Fibroblast of lung (primary cell): ENCODE measurements around the gene DEGS2. TPM values are rescaled to one million over a fixed set of nuclear protein-coding genes. Genes with fewer than 3 reads are reported as not detected.

Experiments
- DNase-seq, 2 donors: peaks; one replicate each; pipeline versions ENCODE4 v3.0.0 to v3.0.0-alpha.2; 2010; ENCODE audit warnings: low read depth in 2 of 2
- H2AFZ ChIP-seq: 2 replicates; pipeline ENCODE4 v1.5.1; 2012; ENCODE audit warnings: low read length, control low read depth, inconsistent platforms
- H3K27ac ChIP-seq: 2 replicates; pipeline ENCODE4 v1.5.1; 2011; ENCODE audit warnings: low read length, control low read depth; ENCODE audit not compliant: insufficient read depth
- H3K27me3 ChIP-seq: 2 replicates; pipeline ENCODE4 v1.5.1; 2011; ENCODE audit warnings: mild to moderate bottlenecking, low read length; ENCODE audit not compliant: control insufficient read depth, insufficient read depth
- H3K36me3 ChIP-seq: 2 replicates; pipeline ENCODE4 v1.5.1; 2011; ENCODE audit warnings: low read length; ENCODE audit not compliant: control insufficient read depth, insufficient read depth
- H3K4me1 ChIP-seq: 2 replicates; pipeline ENCODE4 v1.5.1; 2011; ENCODE audit warnings: low read length; ENCODE audit not compliant: control insufficient read depth, insufficient read depth; ENCODE audit errors: extremely low read depth
- H3K4me2 ChIP-seq: 2 replicates; pipeline ENCODE4 v1.5.1; 2011; ENCODE audit warnings: low read length, control low read depth; ENCODE audit not compliant: insufficient read depth; ENCODE audit errors: extremely low read depth
- H3K4me3 ChIP-seq, 4 experiments: fragments of 200-600 bp in 1 of 4; sonication (generic) in 1 of 4; replicated peaks in 1 of 4; 2 replicates each; pipeline ENCODE4 v1.5.1; 2011 to 2016; ENCODE audit warnings: low read length in 4 of 4, low read depth in 3 of 4, mild to moderate bottlenecking in 3 of 4, control low read depth in 2 of 4, inconsistent platforms in 1 of 4, mixed read lengths in 1 of 4; ENCODE audit not compliant: insufficient read depth in 1 of 4; ENCODE audit errors: control extremely low read depth in 1 of 4
- H3K79me2 ChIP-seq: 2 replicates; pipeline ENCODE4 v1.5.1; 2012; ENCODE audit warnings: mild to moderate bottlenecking, low read length, inconsistent platforms; ENCODE audit not compliant: control insufficient read depth, insufficient read depth
- H3K9ac ChIP-seq: 2 replicates; pipeline ENCODE4 v1.5.1; 2011; ENCODE audit warnings: mild to moderate bottlenecking, low read length, control low read depth; ENCODE audit not compliant: insufficient read depth
- H3K9me3 ChIP-seq: 2 replicates; pipeline ENCODE4 v1.5.1; 2012; ENCODE audit warnings: low read depth, low read length; ENCODE audit not compliant: control insufficient read depth, insufficient read depth
- H4K20me1 ChIP-seq: 2 replicates; pipeline ENCODE4 v1.5.1; 2011; ENCODE audit warnings: low read length; ENCODE audit not compliant: control insufficient read depth, insufficient read depth; ENCODE audit errors: extremely low read depth
- CTCF ChIP-seq, 2 donors: IDR thresholded peaks in 1 of 2; conservative IDR thresholded peaks in 1 of 2; 1 replicate in 1 of 2; 2 replicates in 1 of 2; pipeline ENCODE4 v1.5.1; 2011 to 2012; ENCODE audit warnings: low read length in 2 of 2, control low read depth in 1 of 2, inconsistent platforms in 1 of 2, low read depth in 1 of 2, mild to moderate bottlenecking in 1 of 2
- EZH2 ChIP-seq: IDR thresholded peaks from 2 replicates; pipeline ENCODE4 v1.5.1; 2012; ENCODE audit warnings: low read length, control low read depth, mild to moderate bottlenecking; ENCODE audit errors: missing control alignments
- polyA plus RNA-seq, 2 donors: library from polyadenylated mRNA; depleted of rRNA in 1 of 2; stranded (reverse) in 1 of 2; unstranded in 1 of 2; fragments of >200 nt; gene quantifications; 2 replicates each; pipeline ENCODE4 v1.2.1, GENCODE V29; 2011 to 2012; ENCODE audit warnings: missing spikeins in 1 of 2
- total RNA-seq: library from RNA; depleted of rRNA; stranded (reverse); fragments of >200 nt; gene quantifications from 2 replicates; pipeline ENCODE4 v1.2.1, GENCODE V29; 2014

Gene DEGS2
- total and polyA plus RNA-seq, 2 donors (not counting 1 experiment from before 2014, with no cell fraction given) = under 0.01 TPM; not detected in 1

DNA sequence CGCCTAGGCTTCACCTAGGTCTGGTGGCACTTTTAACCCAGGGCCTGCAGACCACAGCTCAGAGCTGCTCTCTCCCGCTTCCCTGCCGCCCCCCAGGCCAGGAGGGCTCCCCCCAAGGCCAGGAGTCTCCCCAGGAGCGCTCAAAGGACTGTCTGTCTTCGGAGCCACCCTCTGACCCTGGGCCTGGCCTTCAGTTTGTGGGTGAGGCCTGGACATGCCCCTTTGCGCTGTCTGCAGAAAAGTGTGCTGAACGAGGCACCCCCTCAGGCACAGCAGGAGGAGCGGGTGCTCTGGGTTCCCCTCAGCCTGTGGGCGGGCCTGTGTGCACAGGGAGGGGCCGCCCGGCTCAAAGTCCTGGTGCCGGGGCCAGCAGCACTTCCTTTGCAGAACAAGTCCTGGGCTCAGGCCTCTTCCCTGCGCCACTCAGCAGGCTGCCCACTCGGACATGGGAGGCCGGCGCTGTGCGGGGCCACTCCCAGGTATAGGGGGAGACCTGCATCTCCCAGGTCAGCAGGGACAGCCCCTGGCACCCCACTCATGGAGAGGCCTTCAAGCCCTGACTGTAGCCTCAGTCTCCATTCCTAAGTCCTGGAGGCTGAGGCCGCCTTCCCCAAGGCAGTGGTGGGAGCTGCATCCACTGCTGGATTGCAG lies 14.3 kb downstream of the DEGS2 start:
- H3K27me3 ChIP-seq = no peaks in the 10 kb centered on the region
- H3K4me2 ChIP-seq = no peak overlapping the region
- no peaks in the 10 kb centered on the region for H3K9me3 ChIP-seq
- H3K36me3 ChIP-seq = no peaks in the 10 kb centered on the region
- H3K9ac ChIP-seq = no peak overlapping the region
- no peaks in the 10 kb centered on the region for H3K79me2 ChIP-seq
- no peak overlapping the region for H2AFZ ChIP-seq
- no peak overlapping the region for H3K4me3 ChIP-seq
- no peaks in the 10 kb centered on the region for H3K4me1 ChIP-seq
- no peak for DNase-seq
- no peaks in the 10 kb centered on the region for H4K20me1 ChIP-seq
- TF ChIP-seq CTCF (conservative IDR thresholded peaks at IDR 0.05 in 1 of 2, IDR thresholded peaks at IDR 0.05 in 1 of 2; ENCODE audit: low read depth in 1 of 2, low read length in 2 of 2) = no peak
- no peak for TF ChIP-seq EZH2
- H3K27ac ChIP-seq = no peak overlapping the region

DNA sequence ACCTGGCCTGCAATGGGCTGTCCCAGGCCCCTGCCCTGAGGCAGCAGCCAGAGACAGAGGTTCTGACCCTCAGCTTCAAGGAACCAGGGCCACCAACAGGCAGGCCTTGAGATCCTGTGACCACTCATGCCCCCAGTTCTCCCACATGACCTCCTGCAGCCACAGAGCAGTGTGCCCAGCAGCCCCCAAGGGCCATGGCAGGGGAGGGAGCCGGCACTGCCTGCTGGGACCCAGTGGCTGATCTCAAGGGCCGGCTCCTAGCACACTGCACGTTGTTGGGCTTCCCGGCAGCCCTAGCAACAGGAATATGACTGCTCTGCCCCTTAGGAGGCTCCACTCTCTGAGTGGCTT lies 14.8 kb downstream of the DEGS2 start:
- no peaks in the 10 kb centered on the region for H3K27me3 ChIP-seq
- H3K36me3 ChIP-seq = no peaks in the 10 kb centered on the region
- H3K9me3 ChIP-seq = no peaks in the 10 kb centered on the region
- no peak overlapping the region for H3K27ac ChIP-seq
- H3K4me1 ChIP-seq = no peaks in the 10 kb centered on the region
- H3K4me3 ChIP-seq = no peak overlapping the region
- no peak for TF ChIP-seq EZH2
- TF ChIP-seq CTCF (conservative IDR thresholded peaks at IDR 0.05 in 1 of 2, IDR thresholded peaks at IDR 0.05 in 1 of 2; ENCODE audit: low read depth in 1 of 2, low read length in 2 of 2) = no peak
- no peak overlapping the region for H2AFZ ChIP-seq
- no peak for DNase-seq
- H3K79me2 ChIP-seq = no peaks in the 10 kb centered on the region
- H4K20me1 ChIP-seq = no peaks in the 10 kb centered on the region
- no peak overlapping the region for H3K4me2 ChIP-seq
- H3K9ac ChIP-seq = no peak overlapping the region

GRCh38 chr14:100143934-100144333 lies 15.5 kb downstream of the DEGS2 start:
- TF ChIP-seq CTCF (conservative IDR thresholded peaks at IDR 0.05 in 1 of 2, IDR thresholded peaks at IDR 0.05 in 1 of 2; ENCODE audit: low read depth in 1 of 2, low read length in 2 of 2) (no peak), EZH2 (no peak)
- Histone ChIP-seq H3K4me1 (no peaks in the 10 kb centered on the region), H3K36me3 (no peaks in the 10 kb centered on the region), H3K4me2 (no peak overlapping the region), H4K20me1 (no peaks in the 10 kb centered on the region), H2AFZ (no peak overlapping the region), H3K9me3 (no peaks in the 10 kb centered on the region), H3K4me3 (no peak overlapping the region), H3K79me2 (no peaks in the 10 kb centered on the region), H3K27ac (no peak overlapping the region), H3K27me3 (no peaks in the 10 kb centered on the region), H3K9ac (no peak overlapping the region)
- DNase-seq = no peak
